Coronary artery (tissue), 2 donors: ENCODE measurements around the gene CHCHD10.
A peak's percentile ranks its signal among the peaks of the same experiment; 100 is the strongest.

Experiments used
- DNase-seq: peaks from one replicate; pipeline ENCODE4 v3.0.0-alpha.2; 2017; ENCODE audit warnings: low spot score
- H3K27ac ChIP-seq, 2 donors: fragments of 200-600 bp; sonication (generic); one replicate each; pipeline ENCODE4 v1.5.1; 2016 to 2019
- H3K4me3 ChIP-seq: fragments of 200-600 bp; sonication (generic); 2 replicates; pipeline ENCODE4 v1.5.1; 2016; ENCODE audit warnings: mild to moderate bottlenecking, moderate library complexity
- CTCF ChIP-seq: fragments of 200-600 bp; sonication (generic); IDR thresholded peaks from one replicate; pipeline ENCODE4 v1.5.1; 2019; ENCODE audit warnings: antibody characterized with exemption

The CHCHD10 gene

DNA sequence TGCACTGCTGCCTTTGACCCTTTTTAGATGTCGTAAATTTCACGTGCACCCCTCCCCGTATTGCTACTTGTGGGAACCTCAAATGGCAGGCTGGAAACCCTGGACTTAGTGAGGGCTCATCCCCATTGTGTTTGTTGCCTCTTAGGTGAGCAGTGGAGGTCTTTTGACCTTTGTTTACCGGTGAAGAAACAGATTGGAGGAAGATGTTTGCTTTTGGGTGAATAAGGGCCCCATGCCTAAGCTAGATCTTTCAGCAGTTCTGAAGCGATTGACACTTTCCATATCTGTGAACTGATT lies 19.8 kb upstream of the CHCHD10 start:
- TF ChIP-seq CTCF = no peak
- DNase-seq = no peak
- Histone ChIP-seq H3K4me3 (peak overlapping the region; percentile 96), H3K27ac (peak overlapping the region; percentile 98 to 100)

DNA sequence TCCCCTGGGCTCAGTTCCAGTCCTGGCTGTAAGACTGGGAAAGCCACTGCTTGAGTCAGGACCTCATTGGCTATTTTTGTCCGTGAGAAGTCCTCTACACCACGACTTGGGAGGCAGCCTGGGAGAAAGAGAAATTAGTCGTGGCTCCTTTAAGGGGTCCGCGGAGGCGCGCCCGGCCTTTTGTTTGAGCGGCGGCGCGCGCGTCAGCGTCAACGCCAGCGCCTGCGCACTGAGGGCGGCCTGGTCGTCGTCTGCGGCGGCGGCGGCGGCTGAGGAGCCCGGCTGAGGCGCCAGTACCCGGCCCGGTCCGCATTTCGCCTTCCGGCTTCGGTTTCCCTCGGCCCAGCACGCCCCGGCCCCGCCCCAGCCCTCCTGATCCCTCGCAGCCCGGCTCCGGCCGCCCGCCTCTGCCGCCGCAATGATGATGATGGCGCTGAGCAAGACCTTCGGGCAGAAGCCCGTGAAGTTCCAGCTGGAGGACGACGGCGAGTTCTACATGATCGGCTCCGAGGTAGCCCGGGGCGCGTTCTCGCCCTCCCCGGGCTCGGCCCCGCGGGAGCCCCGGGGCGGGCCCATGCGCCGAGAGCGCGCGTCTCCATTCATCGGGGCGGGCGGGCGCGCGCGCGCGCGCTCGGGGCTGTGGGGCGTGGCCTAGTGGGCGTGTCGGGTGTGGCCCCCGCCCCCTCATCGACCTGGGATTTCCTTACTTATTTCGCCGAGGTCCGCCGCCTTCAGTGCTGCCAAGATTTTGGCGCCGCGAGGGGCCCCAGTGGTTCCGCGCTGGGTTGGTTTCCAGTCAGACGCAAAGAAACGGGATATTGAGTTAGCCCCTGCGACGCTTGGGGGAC lies 19.2 kb upstream of the CHCHD10 start, which contains the start of gene SMARCB1:
Gene SMARCB1, plus strand, starts transcription at position 215 of the 848 bp plus-strand sequence. Its CDS starts 204 bp downstream, at position 419.
- H3K27ac ChIP-seq = peak within 1 kb of the TSS; percentile 98 to 100
- no peak for TF ChIP-seq CTCF
- DNase-seq = peak; percentile 94
- peak within 1 kb of the TSS; percentile 96 for H3K4me3 ChIP-seq

DNA sequence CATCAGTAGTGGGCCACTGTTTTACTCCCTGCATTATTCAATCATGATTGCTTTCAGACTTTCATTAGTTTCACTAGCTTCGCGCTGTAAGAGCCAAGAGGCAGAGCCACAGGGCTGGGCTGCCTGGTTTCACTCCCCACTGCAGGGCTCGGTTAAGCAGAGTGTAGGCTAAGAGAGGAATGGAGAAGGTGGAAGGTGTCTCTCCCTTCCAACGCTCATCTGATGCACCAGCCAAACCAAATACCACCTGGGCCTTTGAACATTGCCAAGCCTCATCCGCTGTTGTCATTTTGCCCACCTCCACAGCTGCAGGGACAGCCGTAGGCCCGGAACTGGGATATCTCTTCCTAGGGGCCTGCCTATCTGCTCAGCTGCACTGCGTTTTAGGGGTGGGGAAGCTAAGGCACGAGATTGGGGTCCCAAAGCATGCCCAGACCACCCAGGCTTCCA lies 18.5 kb upstream of the CHCHD10 start:
- Histone ChIP-seq H3K27ac (peak overlapping the region; percentile 98 to 100), H3K4me3 (peak overlapping the region; percentile 96)
- no peak for DNase-seq
- TF ChIP-seq CTCF = no peak

GRCh38 chr22:23784215-23784732 lies 16.5 kb upstream of the CHCHD10 start:
- no peak for DNase-seq
- no peak for TF ChIP-seq CTCF
- Histone ChIP-seq H3K27ac (no peak overlapping the region), H3K4me3 (no peak overlapping the region)

DNA sequence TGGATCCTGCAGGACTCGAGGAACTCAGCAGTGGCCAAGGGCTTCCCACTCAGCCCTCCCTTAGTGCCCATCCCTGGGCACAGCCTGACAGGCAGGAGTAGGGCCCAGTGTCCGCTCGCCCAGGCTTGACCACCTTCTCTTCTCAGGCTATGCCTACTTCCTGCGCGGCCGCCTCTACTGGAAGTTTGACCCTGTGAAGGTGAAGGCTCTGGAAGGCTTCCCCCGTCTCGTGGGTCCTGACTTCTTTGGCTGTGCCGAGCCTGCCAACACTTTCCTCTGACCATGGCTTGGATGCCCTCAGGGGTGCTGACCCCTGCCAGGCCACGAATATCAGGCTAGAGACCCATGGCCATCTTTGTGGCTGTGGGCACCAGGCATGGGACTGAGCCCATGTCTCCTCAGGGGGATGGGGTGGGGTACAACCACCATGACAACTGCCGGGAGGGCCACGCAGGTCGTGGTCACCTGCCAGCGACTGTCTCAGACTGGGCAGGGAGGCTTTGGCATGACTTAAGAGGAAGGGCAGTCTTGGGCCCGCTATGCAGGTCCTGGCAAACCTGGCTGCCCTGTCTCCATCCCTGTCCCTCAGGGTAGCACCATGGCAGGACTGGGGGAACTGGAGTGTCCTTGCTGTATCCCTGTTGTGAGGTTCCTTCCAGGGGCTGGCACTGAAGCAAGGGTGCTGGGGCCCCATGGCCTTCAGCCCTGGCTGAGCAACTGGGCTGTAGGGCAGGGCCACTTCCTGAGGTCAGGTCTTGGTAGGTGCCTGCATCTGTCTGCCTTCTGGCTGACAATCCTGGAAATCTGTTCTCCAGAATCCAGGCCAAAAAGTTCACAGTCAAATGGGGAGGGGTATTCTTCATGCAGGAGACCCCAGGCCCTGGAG lies 15.7 kb upstream of the CHCHD10 start:
- Histone ChIP-seq H3K27ac (no peak overlapping the region), H3K4me3 (no peak overlapping the region)
- no peak for TF ChIP-seq CTCF
- DNase-seq = no peak

- DNase-seq = no peak
- H3K27ac ChIP-seq = no peak overlapping the region
- no peak overlapping the region for H3K4me3 ChIP-seq
- TF ChIP-seq CTCF = no peak
Observed at GRCh38 chr22:23782703-23783102, 14.9 kb upstream of the CHCHD10 start.
